ENCODE measurements around the gene CDK14. TPM values are rescaled to one million over a fixed set of nuclear protein-coding genes. Genes with fewer than 3 reads are reported as not detected.

The CDK14 gene
- total and polyA plus RNA-seq, 10 of the 15 experiments (the other 5 are each of a cell fraction or from before 2014, with no cell fraction given) = 6.5 to 61.3 (median 24.2) TPM

DNA sequence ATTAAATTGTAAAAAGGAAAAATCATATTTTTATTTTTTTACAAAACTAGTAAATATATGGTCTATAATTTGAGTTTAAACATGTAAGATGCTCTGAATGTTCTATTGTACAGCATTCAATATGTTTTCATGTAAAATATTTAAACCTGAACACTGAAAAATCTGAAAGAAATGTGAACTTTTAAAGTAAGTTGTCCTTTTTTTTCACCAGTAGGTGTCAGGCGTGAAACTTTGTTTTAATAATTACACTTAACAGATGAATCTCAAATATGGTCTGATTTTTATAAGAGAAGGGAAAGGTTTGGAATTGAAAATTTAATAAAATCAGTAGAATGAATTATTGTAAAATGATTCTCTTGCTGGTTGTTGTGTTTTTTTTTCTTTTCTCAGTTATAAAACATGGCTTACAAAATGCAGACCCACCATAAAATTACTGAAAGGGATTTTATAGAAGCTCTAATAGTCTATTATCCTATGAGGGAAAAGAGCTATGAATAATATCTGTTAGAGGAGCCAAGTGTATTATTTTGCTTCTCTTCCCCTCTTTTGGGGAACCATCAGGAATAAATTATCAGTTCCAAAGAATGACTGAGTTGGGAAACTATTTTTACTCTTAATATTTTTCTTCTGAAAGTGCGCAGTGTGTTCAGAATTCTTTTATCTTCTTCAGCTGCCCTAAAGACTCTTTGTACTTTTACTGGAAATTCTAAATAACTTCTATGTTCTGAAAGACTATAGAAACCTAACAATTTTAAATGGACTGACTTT is 450.4 kb downstream of the CDK14 start (continued):
- no peak for TF ChIP-seq MYC (IDR thresholded peaks at IDR 0.05; ENCODE audit: insufficient read depth, insufficient read length, insufficient replicate concordance, low read length, severe bottlenecking)
- TF ChIP-seq SMC3 (IDR thresholded peaks at IDR 0.05; ENCODE audit: borderline replicate concordance, low read length) = 0 out of 2 replicates have a peak, but pooled peaks have one; percentile 5
- TF ChIP-seq POLR2AphosphoS2 (IDR thresholded peaks at IDR 0.05; ENCODE audit: low read depth, low read length) = no peak
- TF ChIP-seq BRCA1 (IDR thresholded peaks at IDR 0.05; ENCODE audit: low read depth, low read length) = no peak

DNA sequence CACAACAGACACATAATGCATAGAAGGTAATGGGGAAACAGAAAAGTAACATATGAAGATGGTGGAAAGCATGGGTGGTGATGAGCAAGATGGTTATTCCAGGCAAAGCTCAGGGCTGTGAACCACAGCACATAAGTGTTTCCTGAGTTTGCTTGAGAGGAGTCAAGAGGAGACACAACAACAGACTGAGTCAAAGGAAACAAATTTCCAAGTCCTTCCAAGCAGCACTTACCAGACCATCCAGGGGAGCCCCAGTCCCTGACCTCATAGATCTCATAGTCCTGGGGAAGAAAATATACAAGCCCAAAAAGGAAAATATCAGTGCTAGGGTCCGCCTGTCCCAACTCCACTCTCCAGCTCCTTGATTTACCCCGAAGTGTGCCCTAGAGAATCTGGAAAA is 451.5 kb downstream of the CDK14 start:
- ChIA-PET SMC1A (ENCODE audit: uncharacterized antibody, unreplicated experiment) (no interaction called here), CTCF (interaction anchor here (1.9 kb wide), 1 partner anchor 36 kb away, joined by 4 read pairs; no protein-coding TSS in a partner anchor), RAD21 (ENCODE audit: unreplicated experiment) (no interaction called here), POLR2A (no interaction called here)
- DNase-seq (ENCODE audit: low read depth, low spot score) (no peak), FAIRE-seq (no peak), ATAC-seq (no peak)
- no peaks in the 10 kb centered on the region for H4K20me1 ChIP-seq (ENCODE audit: control insufficient read depth, insufficient read depth)
- H3K9ac ChIP-seq (ENCODE audit: control insufficient read depth, insufficient read depth, low read length) = no peak overlapping the region
- H3K4me2 ChIP-seq (ENCODE audit: control insufficient read depth, insufficient read depth) = no peak overlapping the region
- no peaks in the 10 kb centered on the region for H3K27me3 ChIP-seq (replicated peaks in 1 of 2; ENCODE audit: control insufficient read depth in 2 of 2, insufficient read depth in 2 of 2, low read length in 1 of 2)
- in situ Hi-C loops (cut with MboI) = no loop called here
- H2AFZ ChIP-seq (ENCODE audit: control insufficient read depth, low read depth, low read length) = no peak overlapping the region
- 89% methylated on average over 2 of the region's 2 CpGs for WGBS (ENCODE audit: insufficient coverage, insufficient replicate concordance, low lambda C conversion rate, missing lambda C conversion rate)
- H3K9me3 ChIP-seq (replicated peaks; ENCODE audit: control insufficient read depth, insufficient read depth, low read length) = no peaks in the 10 kb centered on the region
- no peaks in the 10 kb centered on the region for H3K79me2 ChIP-seq (ENCODE audit: control insufficient read depth, insufficient read depth, low read length)
- H3K27ac ChIP-seq (ENCODE audit: control insufficient read depth, insufficient read depth) = no peak overlapping the region
- no peaks in the 10 kb centered on the region; the same call in 1 of the 2 replicates for H3K4me1 ChIP-seq (ENCODE audit: control insufficient read depth, insufficient read depth, low read length)
- intact Hi-C loops (cut with micrococcal nuclease; ENCODE audit: unreplicated experiment) = no loop called here
- no TSS peak for BruUV-seq (replicated peaks)
- no peak overlapping the region for H3K4me3 ChIP-seq
- H3K36me3 ChIP-seq (ENCODE audit: control insufficient read depth in 2 of 2, insufficient read depth in 2 of 2, low read length in 1 of 2) = no peaks in the 10 kb centered on the region; a peak in 1 of 4 replicates
- TF ChIP-seq HDAC2 (IDR thresholded peaks at IDR 0.05) = no peak
- no peak for TF ChIP-seq ZNF622 (IDR thresholded peaks at IDR 0.05)
- TF ChIP-seq ATF7 (IDR thresholded peaks at IDR 0.05; ENCODE audit: low read depth) = no peak
- TF ChIP-seq, protein P1, sequence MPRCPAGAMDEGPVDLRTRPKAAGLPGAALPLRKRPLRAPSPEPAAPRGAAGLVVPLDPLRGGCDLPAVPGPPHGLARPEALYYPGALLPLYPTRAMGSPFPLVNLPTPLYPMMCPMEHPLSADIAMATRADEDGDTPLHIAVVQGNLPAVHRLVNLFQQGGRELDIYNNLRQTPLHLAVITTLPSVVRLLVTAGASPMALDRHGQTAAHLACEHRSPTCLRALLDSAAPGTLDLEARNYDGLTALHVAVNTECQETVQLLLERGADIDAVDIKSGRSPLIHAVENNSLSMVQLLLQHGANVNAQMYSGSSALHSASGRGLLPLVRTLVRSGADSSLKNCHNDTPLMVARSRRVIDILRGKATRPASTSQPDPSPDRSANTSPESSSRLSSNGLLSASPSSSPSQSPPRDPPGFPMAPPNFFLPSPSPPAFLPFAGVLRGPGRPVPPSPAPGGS (IDR thresholded peaks at IDR 0.05; ENCODE audit: borderline replicate concordance, insufficient read depth, low read depth, low read length, poor library complexity, severe bottlenecking) = no peak
- no peak for TF ChIP-seq KLF5 (IDR thresholded peaks at IDR 0.05; ENCODE audit: partially characterized antibody)
- no peak for TF ChIP-seq RFX5 (IDR thresholded peaks at IDR 0.05; ENCODE audit: low read depth, low read length)
- TF ChIP-seq HDGF (IDR thresholded peaks at IDR 0.05) = no peak
- no peak for TF ChIP-seq RUNX3 (IDR thresholded peaks at IDR 0.05; ENCODE audit: low read length)
- no peak for TF ChIP-seq NBN (IDR thresholded peaks at IDR 0.05)
- TF ChIP-seq, protein P2, sequence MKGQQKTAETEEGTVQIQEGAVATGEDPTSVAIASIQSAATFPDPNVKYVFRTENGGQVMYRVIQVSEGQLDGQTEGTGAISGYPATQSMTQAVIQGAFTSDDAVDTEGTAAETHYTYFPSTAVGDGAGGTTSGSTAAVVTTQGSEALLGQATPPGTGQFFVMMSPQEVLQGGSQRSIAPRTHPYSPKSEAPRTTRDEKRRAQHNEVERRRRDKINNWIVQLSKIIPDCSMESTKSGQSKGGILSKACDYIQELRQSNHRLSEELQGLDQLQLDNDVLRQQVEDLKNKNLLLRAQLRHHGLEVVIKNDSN (IDR thresholded peaks at IDR 0.05; ENCODE audit: borderline replicate concordance, extremely low read length, insufficient read depth, low read depth, low read length) = no peak
- TF ChIP-seq CEBPB (IDR thresholded peaks at IDR 0.05; ENCODE audit: borderline replicate concordance in 1 of 2, low read depth in 2 of 2, low read length in 2 of 2) = no peak
- TF ChIP-seq, protein P3, sequence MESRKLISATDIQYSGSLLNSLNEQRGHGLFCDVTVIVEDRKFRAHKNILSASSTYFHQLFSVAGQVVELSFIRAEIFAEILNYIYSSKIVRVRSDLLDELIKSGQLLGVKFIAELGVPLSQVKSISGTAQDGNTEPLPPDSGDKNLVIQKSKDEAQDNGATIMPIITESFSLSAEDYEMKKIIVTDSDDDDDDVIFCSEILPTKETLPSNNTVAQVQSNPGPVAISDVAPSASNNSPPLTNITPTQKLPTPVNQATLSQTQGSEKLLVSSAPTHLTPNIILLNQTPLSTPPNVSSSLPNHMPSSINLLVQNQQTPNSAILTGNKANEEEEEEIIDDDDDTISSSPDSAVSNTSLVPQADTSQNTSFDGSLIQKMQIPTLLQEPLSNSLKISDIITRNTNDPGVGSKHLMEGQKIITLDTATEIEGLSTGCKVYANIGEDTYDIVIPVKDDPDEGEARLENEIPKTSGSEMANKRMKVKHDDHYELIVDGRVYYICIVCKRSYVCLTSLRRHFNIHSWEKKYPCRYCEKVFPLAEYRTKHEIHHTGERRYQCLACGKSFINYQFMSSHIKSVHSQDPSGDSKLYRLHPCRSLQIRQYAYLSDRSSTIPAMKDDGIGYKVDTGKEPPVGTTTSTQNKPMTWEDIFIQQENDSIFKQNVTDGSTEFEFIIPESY (IDR thresholded peaks at IDR 0.05) = no peak
- no peak for TF ChIP-seq MTA2 (IDR thresholded peaks at IDR 0.05; ENCODE audit: low read depth)

All from GM12878 (cell line).